ENCODE data around the gene PDXK. TPM values are rescaled to one million over a fixed set of nuclear protein-coding genes. Genes with fewer than 3 reads are reported as not detected.

Gene PDXK
- total RNA-seq, 1 donor from 2014 or later: 195 TPM

- no peaks in the 10 kb centered on the region for H3K27me3 ChIP-seq (ENCODE audit: low read depth)
- peak overlapping the region; percentile 67 for H3K27ac ChIP-seq
- TF ChIP-seq CTCF (IDR thresholded peaks at IDR 0.05): no peak
- intact Hi-C loops (cut with DNase I): no loop called here
- peak overlapping the region; percentile 19 for H3K4me3 ChIP-seq
- H3K36me3 ChIP-seq: peaks cover 80% of the 10 kb centered on the region
- no peak for ATAC-seq
- DNase-seq: no peak
- H3K4me1 ChIP-seq: peaks cover 21% of the 10 kb centered on the region
- H3K9me3 ChIP-seq: no peaks in the 10 kb centered on the region
Measured at GRCh38 chr21:43758811-43759210, 39.9 kb downstream of the PDXK start.

GRCh38 chr21:43759651-43760050 is 40.7 kb downstream of the PDXK start:
- intact Hi-C loops (cut with DNase I): no loop called here
- Histone ChIP-seq H3K9me3 (no peaks in the 10 kb centered on the region), H3K36me3 (peaks cover 72% of the 10 kb centered on the region), H3K4me3 (no peak overlapping the region), H3K27me3 (ENCODE audit: low read depth) (no peaks in the 10 kb centered on the region), H3K4me1 (peaks cover 21% of the 10 kb centered on the region), H3K27ac (no peak overlapping the region)
- ATAC-seq (no peak), DNase-seq (no peak)
- TF ChIP-seq CTCF (IDR thresholded peaks at IDR 0.05): no peak

GRCh38 chr21:43760391-43760958 is 41.5 kb downstream of the PDXK start:
- no peaks in the 10 kb centered on the region for H3K27me3 ChIP-seq (ENCODE audit: low read depth)
- ATAC-seq: no peak
- peaks cover 21% of the 10 kb centered on the region for H3K4me1 ChIP-seq
- H3K9me3 ChIP-seq: no peaks in the 10 kb centered on the region
- intact Hi-C loops (cut with DNase I): no loop called here
- TF ChIP-seq CTCF (IDR thresholded peaks at IDR 0.05): no peak
- no peak for DNase-seq
- peaks cover 65% of the 10 kb centered on the region for H3K36me3 ChIP-seq
- no peak overlapping the region for H3K4me3 ChIP-seq
- no peak overlapping the region for H3K27ac ChIP-seq

GRCh38 chr21:43761886-43762285 is 43.0 kb downstream of the PDXK start:
- no peak for ATAC-seq
- Histone ChIP-seq H3K4me1 (peaks cover 18% of the 10 kb centered on the region), H3K4me3 (no peak overlapping the region), H3K9me3 (no peaks in the 10 kb centered on the region), H3K27me3 (ENCODE audit: low read depth) (no peaks in the 10 kb centered on the region), H3K36me3 (peaks cover 51% of the 10 kb centered on the region), H3K27ac (no peak overlapping the region)
- intact Hi-C loops (cut with DNase I): no loop called here
- no peak for TF ChIP-seq CTCF (IDR thresholded peaks at IDR 0.05)
- no peak for DNase-seq

- Histone ChIP-seq H3K36me3 (peaks cover 44% of the 10 kb centered on the region), H3K27me3 (ENCODE audit: low read depth) (no peaks in the 10 kb centered on the region), H3K27ac (no peak overlapping the region), H3K4me1 (peaks cover 12% of the 10 kb centered on the region), H3K4me3 (no peak overlapping the region), H3K9me3 (no peaks in the 10 kb centered on the region)
- ATAC-seq (no peak), DNase-seq (no peak)
- TF ChIP-seq CTCF (IDR thresholded peaks at IDR 0.05): no peak
- intact Hi-C loops (cut with DNase I): no loop called here
Measured at GRCh38 chr21:43762303-43763128, 43.6 kb downstream of the PDXK start.

Measured in lower lobe of right lung (tissue), 2 donors.